GM18505 (cell line): ENCODE data around the gene BOK.

Experiments used
- ATAC-seq: cut with Tn5 transposase; IDR thresholded peaks from one replicate; pipeline ENCODE4 v1.9.1; 2021; ENCODE audit not compliant: unreplicated experiment
- POLR2A ChIP-seq: IDR thresholded peaks from 4 replicates; pipeline ENCODE4 v1.6.1; 2011; ENCODE audit warnings: borderline replicate concordance; ENCODE audit not compliant: insufficient read depth, insufficient read length; ENCODE audit errors: extremely low read depth

BOK gene

DNA sequence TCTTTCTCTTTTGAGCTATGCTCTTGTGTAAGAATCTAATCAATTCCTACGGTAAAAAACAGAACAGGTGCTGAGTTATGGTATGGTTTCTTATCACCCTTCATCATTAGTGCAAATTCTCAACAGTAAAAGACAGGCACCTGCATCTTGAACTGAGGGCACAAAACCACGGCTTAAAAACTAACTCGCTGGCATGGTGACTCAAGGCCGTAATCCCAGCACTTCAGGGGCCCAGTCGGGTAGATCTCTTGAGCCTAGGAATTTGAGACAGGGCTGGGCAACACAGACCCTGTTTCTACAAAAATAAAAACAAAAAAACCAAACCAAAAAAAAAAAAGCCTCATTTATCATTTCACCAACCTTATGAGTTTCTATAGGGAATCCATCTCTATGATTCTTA is 45.1 kb downstream of the BOK start:
- no peak for TF ChIP-seq POLR2A
- ATAC-seq: no peak

DNA sequence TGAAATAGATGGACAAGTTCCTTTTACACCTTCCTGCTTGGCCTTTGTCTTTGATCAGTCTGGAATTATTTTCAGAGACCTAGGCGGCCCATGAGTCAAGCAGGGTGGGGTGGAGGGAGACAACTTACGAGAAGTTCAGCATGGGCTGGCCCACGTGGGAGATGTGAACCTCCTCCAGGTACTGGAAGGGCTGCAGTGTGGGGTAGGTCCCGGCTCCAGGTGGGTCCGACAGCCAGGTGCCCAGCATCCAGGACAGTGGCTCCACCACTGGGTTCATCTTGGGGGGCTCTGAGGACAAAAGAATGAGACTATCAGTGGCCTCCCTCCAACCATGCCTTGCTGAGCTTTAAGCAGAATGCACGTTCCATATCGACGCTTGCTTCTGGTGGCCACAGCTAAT is 47.6 kb downstream of the BOK start:
- no peak for ATAC-seq
- TF ChIP-seq POLR2A: no peak

DNA sequence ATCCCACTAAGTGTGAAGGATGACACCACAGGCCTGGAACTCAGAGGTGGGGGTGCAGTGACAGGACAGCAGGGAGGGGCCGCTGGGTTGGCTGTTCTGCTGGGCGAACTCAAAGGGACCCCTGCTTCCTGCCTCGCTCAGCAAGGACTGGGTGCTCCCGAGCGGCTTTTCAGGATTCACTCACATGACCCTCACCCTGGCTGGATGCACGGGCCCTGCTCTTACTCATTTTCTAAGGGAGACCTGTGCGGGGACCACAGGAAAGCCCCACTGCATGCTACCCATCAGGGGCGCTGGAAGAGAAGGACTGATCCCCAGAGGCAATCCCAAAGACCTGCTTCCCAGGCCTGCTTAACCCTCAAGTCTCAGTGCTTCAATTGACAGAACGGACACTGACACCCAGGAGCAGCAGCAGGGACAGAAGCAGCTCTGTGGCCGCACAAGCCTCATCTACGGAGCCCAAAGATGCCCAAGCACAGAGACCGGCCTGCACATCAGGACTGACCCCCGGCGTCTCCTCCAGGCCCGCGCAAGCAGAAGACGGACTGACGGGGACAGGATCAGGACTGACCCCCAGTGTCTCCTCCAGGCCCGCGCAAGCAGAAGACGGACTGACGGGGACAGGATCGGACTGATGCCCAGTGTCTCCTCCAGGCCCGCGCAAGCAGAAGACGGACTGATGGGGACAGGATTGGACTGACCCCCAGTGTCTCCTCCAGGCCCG is 48.8 kb downstream of the BOK start:
- no peak for TF ChIP-seq POLR2A
- no peak for ATAC-seq

DNA sequence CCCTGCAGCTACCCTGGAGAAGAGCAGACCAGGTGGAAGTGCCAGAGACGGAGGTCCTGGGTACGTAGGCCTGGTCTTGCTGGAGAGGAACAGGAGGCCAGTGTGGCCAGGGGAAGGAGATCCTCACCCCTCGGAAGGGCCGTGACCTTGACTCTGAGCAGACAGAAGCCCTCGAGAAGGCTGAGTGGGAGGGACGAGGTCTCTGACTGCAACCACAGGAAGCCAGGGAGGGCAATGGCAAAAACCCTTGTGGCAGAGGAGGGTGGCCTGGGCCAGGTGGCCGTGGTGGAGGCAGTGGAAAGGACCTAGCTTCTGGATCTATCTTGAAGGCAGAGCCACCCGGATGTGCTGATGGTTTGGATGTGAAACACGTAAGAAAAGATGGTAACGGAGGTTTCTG is 50.3 kb downstream of the BOK start:
- ATAC-seq: no peak
- TF ChIP-seq POLR2A: no peak

DNA sequence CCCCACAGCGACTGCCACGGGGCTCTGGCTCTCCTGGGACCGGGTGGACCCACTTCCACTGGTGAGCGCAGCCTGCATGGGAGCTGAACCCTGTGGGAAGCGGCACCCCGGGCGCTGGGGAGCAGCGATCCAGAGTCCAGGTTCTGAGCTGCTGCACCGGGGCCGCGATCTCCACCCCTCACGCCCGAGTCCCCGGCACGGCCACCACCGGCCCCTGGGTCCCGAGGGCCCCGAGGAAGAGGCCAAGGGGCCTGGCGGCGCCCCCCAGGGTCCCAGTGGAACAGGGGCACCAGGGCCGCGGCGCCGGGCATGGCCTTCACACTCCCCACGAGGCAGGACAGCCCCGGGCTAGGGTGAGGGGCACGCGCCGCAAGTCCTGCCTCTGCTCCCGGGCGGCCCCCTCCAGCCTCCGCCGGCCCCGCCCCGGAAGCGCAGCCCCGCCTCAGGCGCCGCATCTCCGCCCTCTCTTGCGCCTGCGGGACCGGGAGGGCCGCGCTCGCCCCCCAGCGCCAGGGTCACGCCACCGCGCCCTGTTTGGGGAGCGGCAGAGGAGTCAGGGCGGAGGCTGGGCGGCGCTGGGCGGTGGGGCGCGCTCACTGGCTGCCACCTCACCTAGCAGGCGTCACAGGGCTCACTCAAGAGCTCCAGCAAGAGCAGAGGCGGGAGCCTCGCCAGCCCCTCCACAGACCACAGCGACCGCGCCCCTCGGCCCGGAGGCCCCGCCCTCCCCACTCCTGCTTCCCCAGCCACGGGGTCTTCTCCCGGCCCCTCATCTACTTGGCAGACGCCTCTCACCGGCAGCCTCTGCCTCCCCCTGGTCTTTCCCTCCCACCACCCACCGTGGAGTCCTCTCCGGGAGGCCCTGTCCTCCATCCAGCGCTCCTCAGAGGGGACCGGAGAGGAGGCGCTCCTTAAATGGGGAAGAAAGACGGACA is 51.6 kb downstream of the BOK start:
- peak; percentile 45 for TF ChIP-seq POLR2A
- ATAC-seq: peak; percentile 93

DNA sequence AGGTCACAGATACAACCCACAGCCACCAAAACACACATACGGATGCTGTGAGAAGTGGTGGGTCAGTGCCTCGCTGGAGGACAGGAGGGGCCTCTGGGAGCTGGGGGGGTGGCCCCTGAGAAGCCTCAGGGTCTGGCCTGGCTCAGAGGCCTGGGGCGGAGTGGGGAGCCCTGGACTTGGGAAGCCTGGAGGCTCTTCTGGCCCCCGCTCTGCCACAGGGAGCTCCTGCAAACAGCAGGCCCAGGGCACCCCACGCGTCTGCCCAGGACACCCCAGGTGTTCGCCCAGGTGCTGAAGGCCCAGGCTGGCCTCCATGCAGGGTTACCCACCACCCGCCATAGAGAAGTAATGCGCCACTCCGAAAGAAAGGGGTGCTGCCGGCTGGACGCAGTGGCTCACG is 52.5 kb downstream of the BOK start:
- ATAC-seq: no peak
- no peak for TF ChIP-seq POLR2A

DNA sequence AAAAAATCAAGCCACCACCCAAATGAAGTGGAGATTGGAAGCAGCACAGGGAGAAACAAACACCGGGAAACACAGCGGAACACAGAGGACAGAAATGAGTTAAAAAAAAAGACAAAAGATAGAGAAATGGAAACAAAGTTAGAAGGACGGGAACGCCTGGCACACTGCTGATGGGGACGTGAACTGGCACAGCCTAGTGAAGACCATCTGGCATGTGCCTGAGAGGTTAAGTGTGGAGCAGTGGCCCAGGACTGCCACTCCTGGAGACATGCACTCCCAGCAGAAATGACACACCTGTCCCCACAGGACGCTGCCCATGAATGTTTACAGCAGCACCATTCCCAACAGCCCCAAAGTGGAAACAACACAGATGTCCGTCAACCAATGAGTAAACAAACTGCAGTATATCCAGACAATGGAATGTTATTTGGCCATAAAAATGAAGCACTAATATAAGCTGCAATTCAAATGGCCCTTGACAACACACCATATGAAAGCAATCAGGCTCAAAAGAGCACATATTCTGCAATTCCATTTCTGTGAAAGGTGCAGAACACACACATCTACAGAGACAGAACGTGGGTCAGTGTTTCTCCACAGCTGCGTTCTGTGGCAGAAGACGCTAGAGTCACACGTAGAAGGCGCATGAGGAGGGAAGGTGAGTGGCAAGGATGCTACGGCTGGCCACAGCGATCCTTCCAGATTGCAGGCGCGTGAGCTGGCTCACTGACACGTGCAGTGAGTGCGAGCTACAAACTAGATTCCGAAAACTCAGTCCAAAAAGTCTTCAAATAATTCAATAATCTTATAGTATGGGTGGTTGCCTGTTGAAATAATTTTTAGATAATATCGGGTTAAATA is 53.8 kb downstream of the BOK start:
- no peak for ATAC-seq
- no peak for TF ChIP-seq POLR2A

DNA sequence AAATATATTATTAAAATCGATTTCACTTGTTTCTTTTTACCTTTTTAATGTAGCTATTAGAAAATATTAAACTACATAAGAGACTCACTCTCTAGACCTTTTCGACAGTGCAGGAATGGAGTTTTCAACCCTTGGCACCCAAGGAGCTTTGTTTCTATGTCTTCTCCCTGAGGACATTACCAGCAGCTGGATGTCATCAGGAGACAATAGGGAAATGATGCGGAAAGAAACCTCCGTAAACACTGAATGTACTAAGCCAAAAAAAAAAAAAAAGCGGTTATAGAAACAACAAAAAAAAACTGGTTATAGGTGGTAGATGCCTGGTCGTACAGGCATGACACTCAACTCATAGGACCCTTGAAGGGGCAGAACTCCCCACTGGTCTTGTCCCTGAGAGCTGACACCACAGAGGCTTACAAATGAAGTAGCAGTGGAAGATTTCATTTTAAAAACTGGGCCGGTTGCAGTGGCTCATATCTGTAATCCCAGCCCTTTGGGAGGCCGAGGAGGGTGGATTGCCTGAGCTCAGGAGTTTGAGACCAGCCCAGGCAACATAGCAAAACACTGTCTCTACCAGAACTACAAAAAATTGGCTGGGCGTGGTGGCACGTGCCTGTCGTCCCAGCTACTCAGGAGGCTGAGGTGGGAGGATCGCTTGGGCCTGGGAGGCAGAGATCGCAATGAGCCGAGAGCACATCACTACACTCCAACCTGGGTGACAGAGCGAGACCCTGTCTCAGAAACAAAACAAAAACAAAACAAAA is 54.7 kb downstream of the BOK start:
- no peak for TF ChIP-seq POLR2A
- ATAC-seq: no peak

DNA sequence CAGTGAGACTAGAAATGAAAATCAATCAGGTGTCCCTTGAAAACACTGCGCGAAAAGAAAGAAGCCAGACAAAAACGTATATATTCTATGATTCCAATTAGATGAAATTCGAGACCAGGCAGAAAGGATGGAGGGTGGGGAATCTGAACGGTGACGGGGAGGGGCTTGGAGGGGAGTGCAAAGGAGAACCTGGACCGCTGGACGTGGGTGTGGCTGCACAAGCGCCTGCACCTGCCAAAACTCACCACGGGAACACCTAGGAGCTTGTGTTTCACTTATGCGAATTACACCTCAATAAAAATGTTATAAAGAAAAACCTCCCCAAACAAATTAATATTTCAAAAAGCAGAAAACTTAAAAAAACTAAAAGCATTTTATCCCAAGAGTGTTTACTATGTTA is 56.5 kb downstream of the BOK start:
- TF ChIP-seq POLR2A: no peak

DNA sequence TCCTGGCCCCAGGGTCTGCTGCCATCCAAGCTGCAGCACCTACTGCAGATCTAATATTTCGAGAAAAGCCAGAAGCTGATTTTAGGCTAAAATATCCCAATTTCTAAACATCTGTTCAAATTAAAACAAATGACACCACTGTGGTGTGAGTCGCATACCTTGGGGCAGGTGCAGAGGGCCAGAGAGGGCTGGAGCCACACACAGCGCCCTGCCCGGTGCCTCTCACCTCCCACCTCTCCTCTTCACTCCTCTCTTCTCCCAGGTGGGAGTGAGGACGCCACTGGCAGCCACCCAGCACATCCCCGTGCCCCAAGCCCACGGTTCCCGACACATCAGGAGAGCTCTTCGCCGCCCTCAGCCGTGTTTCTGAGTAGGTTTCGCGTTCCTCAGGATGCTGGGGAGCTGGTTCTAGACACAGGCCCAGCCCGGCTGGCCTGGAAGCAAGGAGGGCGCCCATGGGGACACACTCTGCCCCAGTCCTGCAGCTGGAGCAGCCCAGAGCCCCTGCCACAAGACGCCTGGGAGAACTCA is 57.0 kb downstream of the BOK start:
- TF ChIP-seq POLR2A: no peak
- ATAC-seq: no peak

More for the DNA sequence above, 56.5 kb downstream of the BOK start:
- no peak for ATAC-seq

DNA sequence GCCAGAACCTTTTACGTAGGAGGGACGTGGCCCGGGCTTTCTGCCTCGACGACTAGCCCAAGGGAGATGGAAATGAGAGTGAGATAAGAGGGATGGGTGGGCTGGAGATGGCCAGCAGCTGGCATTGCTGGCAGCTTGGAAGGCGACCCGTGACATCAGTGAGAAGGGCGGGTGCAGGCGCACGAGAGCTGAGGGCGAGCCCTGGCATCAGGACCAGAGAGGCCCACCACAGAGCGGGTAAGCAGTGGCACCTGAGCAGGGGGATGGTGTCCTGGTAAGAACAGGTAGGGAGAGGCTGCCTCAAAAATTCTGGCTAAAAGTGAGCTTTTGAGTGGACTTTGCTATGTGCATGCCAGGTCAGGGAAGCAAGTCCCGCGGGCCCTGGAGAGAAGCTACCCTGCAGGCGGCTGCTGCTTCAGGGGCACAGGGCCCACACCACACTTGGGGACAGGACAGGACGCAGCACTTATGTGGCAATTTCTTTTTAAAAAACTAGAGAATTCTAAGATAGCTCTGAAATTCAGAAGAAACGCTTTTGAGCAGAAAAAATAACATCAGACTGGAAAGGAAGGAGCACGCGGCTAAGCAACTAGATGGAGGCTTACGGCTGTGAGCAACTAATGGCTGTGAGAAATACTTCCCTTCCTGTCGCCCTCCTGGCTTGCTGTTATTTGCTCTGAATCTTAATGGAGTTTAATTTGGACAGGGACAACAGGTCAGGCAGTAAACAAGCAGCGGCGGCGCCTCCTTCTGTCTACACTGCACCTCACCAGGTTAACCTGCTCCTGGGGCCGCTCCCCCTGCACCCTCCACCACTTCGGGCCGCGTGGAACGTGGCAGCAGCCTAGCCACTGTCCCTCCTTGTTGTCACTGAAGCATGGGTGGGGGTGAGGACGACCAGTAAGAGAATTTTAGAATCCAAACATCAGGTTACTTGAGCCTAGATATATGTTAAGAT is 57.9 kb downstream of the BOK start:
- TF ChIP-seq POLR2A: no peak
- ATAC-seq: no peak
